ENCODE results near the gene PTCH2.
A peak's percentile ranks its signal among the peaks of the same experiment; 100 is the strongest.

The PTCH2 gene

GRCh38 chr1:44799770-44800584 lies 43.1 kb downstream of the PTCH2 start, which contains the start of gene PLK3 (continued):
- TF ChIP-seq ZNF654 (tag by site-specific recombination; IDR thresholded peaks at IDR 0.05; ENCODE audit: low read depth) (no peak; the same call in 1 of the 2 replicates), ATF2 (tag by site-specific recombination; IDR thresholded peaks at IDR 0.05; ENCODE audit: low read depth) (peak; percentile 45; the same call in 1 of the 2 replicates), ZNF394 (tag by site-specific recombination; IDR thresholded peaks at IDR 0.05; ENCODE audit: borderline replicate concordance) (peak; percentile 97), ZNF311 (tag by site-specific recombination; IDR thresholded peaks at IDR 0.05; ENCODE audit: borderline replicate concordance) (no peak), ZNF76 (tag by site-specific recombination; IDR thresholded peaks at IDR 0.05; ENCODE audit: borderline replicate concordance, low read depth) (peak; percentile 80; the same call in 1 of the 2 replicates), ZNF433 (tag by site-specific recombination; IDR thresholded peaks at IDR 0.05; ENCODE audit: low read depth) (no peak), ZNF530 (tag by site-specific recombination; IDR thresholded peaks at IDR 0.05; ENCODE audit: low read depth) (no peak), FEZF1 (tag by site-specific recombination; IDR thresholded peaks at IDR 0.05) (no peak; the same call in 1 of the 2 replicates), ZNF211 (tag by site-specific recombination; IDR thresholded peaks at IDR 0.05; ENCODE audit: low read depth) (no peak), ZNF416 (tag by site-specific recombination; IDR thresholded peaks at IDR 0.05) (no peak), ZNF48 (tag by site-specific recombination; IDR thresholded peaks at IDR 0.05) (no peak), ZNF223 (tag by site-specific recombination; IDR thresholded peaks at IDR 0.05) (0 out of 2 replicates have a peak, but pooled peaks have one; percentile 25), HIC1 (tag by site-specific recombination; IDR thresholded peaks at IDR 0.05) (peak; percentile 93), ZFP69B (tag by site-specific recombination; IDR thresholded peaks at IDR 0.05) (peak; percentile 95), OVOL3 (tag by site-specific recombination; IDR thresholded peaks at IDR 0.05) (no peak), ZNF324 (tag by site-specific recombination; IDR thresholded peaks at IDR 0.05) (peak; percentile 91), TCF7L2 (IDR thresholded peaks at IDR 0.05; ENCODE audit: borderline replicate concordance, low read depth, low read length) (no peak), ZNF626 (tag by site-specific recombination; IDR thresholded peaks at IDR 0.05) (no peak), ZNF202 (tag by site-specific recombination; IDR thresholded peaks at IDR 0.05; ENCODE audit: borderline replicate concordance) (no peak), ZFP3 (tag by site-specific recombination; IDR thresholded peaks at IDR 0.05; ENCODE audit: low read depth) (0 out of 2 replicates have a peak, but pooled peaks have one; percentile 5), ZNF610 (tag by site-specific recombination; IDR thresholded peaks at IDR 0.05; ENCODE audit: borderline replicate concordance) (0 out of 2 replicates have a peak, but pooled peaks have one; percentile 81), ZNF837 (tag by site-specific recombination; IDR thresholded peaks at IDR 0.05) (no peak), ZNF776 (tag by site-specific recombination; IDR thresholded peaks at IDR 0.05; ENCODE audit: borderline replicate concordance) (no peak), KLF8 (tag by site-specific recombination; IDR thresholded peaks at IDR 0.05) (peak; percentile 98), ZXDB (tag by site-specific recombination; IDR thresholded peaks at IDR 0.05) (peak; percentile 99), ZNF184 (tag by site-specific recombination; IDR thresholded peaks at IDR 0.05) (peak; percentile 30; the same call in 1 of the 2 replicates), ZNF639 (tag by site-specific recombination; IDR thresholded peaks at IDR 0.05) (peak; percentile 90)
- TF ChIP-seq, protein P1, sequence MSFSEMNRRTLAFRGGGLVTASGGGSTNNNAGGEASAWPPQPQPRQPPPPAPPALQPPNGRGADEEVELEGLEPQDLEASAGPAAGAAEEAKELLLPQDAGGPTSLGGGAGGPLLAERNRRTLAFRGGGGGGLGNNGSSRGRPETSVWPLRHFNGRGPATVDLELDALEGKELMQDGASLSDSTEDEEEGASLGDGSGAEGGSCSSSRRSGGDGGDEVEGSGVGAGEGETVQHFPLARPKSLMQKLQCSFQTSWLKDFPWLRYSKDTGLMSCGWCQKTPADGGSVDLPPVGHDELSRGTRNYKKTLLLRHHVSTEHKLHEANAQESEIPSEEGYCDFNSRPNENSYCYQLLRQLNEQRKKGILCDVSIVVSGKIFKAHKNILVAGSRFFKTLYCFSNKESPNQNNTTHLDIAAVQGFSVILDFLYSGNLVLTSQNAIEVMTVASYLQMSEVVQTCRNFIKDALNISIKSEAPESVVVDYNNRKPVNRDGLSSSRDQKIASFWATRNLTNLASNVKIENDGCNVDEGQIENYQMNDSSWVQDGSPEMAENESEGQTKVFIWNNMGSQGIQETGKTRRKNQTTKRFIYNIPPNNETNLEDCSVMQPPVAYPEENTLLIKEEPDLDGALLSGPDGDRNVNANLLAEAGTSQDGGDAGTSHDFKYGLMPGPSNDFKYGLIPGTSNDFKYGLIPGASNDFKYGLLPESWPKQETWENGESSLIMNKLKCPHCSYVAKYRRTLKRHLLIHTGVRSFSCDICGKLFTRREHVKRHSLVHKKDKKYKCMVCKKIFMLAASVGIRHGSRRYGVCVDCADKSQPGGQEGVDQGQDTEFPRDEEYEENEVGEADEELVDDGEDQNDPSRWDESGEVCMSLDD (tag by site-specific recombination; IDR thresholded peaks at IDR 0.05): peak; percentile 89
- TF ChIP-seq, protein P2, sequence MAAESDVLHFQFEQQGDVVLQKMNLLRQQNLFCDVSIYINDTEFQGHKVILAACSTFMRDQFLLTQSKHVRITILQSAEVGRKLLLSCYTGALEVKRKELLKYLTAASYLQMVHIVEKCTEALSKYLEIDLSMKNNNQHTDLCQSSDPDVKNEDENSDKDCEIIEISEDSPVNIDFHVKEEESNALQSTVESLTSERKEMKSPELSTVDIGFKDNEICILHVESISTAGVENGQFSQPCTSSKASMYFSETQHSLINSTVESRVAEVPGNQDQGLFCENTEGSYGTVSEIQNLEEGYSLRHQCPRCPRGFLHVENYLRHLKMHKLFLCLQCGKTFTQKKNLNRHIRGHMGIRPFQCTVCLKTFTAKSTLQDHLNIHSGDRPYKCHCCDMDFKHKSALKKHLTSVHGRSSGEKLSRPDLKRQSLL (tag by site-specific recombination; IDR thresholded peaks at IDR 0.05): no peak
- TF ChIP-seq, protein P3, sequence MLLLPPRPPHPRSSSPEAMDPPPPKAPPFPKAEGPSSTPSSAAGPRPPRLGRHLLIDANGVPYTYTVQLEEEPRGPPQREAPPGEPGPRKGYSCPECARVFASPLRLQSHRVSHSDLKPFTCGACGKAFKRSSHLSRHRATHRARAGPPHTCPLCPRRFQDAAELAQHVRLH (tag by site-specific recombination; IDR thresholded peaks at IDR 0.05): peak; percentile 81

Measured in HEK293 (cell line).